Astrocyte of the spinal cord (primary cell): Measurements from ENCODE around the gene REXO5.

Source experiments
- DNase-seq: peaks from one replicate; pipeline ENCODE4 v3.0.0; 2011; ENCODE audit warnings: low read depth, low spot score
- H3K4me3 ChIP-seq: 2 replicates; pipeline ENCODE4 v1.5.1; 2011; ENCODE audit warnings: low read depth, mild to moderate bottlenecking, low read length, moderate library complexity
- CTCF ChIP-seq: IDR thresholded peaks from 2 replicates; pipeline ENCODE4 v1.5.1; 2012; ENCODE audit warnings: low read depth, mild to moderate bottlenecking, low read length, inconsistent platforms
- in situ Hi-C: cut with HindIII; loops from 2 replicates; pipeline ENCODE4 v1.10.0; 2017; ENCODE audit warnings: low sequenced_read_pairs

The REXO5 gene

GRCh38 chr16:20774703-20775362 lies 31.5 kb upstream of the REXO5 start:
- TF ChIP-seq CTCF = peak; percentile 87
- H3K4me3 ChIP-seq = no peak overlapping the region
- in situ Hi-C loops = no loop called here
- DNase-seq = peak; percentile 47

- in situ Hi-C loops = no loop called here
- no peak for TF ChIP-seq CTCF
Observed at GRCh38 chr16:20781697-20782096, 24.6 kb upstream of the REXO5 start.

DNA sequence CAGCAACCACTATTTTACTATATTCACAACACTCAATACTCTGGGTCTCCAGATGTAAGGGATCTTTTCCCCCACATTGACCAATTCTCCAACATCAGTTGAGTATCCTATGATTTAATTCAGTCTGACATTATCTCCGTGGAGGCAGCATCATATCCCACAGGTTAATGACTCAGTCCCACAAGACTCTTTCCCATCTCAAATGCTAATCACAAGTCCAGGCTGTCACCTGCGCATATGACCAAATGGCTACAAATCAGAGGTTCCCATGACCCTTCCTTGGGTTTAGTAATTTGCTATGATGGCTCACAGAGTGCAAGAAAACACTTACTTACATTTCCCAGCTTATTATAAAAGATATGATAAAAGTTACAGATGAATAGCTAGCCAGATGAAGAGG lies 23.9 kb upstream of the REXO5 start:
- no peak for DNase-seq
- H3K4me3 ChIP-seq = no peak overlapping the region
- in situ Hi-C loops = no loop called here
- TF ChIP-seq CTCF = no peak

More at GRCh38 chr16:20781697-20782096, 24.6 kb upstream of the REXO5 start:
- no peak overlapping the region for H3K4me3 ChIP-seq
- no peak for DNase-seq

DNA sequence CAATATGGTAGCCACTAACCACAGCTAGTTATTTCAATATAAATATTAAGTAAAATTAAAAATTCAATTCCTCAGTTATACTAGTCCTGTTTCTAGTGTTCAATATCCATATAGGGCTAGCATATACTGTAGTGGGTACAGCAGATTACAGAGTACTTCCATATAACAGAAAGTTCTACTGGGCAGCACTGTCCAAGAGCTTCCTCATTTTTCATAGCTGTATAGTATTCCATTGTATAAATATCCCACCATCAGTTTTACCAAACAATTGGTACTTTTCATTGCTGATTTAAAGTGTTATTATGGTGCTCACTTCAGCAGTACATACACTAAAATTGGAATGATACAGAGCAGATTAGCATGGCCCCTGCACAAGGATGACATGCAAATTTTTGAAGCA lies 22.1 kb upstream of the REXO5 start:
- no peak for TF ChIP-seq CTCF
- in situ Hi-C loops = no loop called here
- DNase-seq = no peak
- no peak overlapping the region for H3K4me3 ChIP-seq

DNA sequence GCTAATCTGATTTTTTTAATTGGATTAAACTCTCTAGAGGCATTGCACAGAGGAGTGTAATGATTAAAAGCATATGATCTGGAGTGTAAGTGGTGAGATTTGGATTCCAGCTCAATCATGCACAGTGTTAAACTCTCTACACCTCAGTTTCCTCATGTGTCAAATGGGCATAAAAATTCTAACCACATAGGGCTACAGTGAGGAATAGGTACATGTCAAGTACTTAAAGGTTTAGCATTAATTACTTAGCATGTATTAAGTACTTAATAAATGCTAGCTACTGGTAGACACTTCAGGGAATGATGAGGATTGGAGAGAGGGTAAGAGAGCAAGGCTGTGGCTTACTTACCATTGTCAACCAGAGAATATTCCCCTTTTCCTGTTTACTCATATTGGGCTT lies 17.2 kb upstream of the REXO5 start:
- TF ChIP-seq CTCF = no peak

GRCh38 chr16:20791923-20792612 lies 14.3 kb upstream of the REXO5 start:
- in situ Hi-C loops = no loop called here
- no peak overlapping the region for H3K4me3 ChIP-seq
- no peak for TF ChIP-seq CTCF
- DNase-seq = no peak

More for the DNA sequence above, 17.2 kb upstream of the REXO5 start:
- in situ Hi-C loops = no loop called here
- no peak overlapping the region for H3K4me3 ChIP-seq
- no peak for DNase-seq
